ENCODE data around the gene NAV1. TPM values are rescaled to one million over a fixed set of nuclear protein-coding genes. Genes with fewer than 3 reads are reported as not detected.

Gene NAV1
- total RNA-seq, 1 donor from 2014 or later: 19.4 TPM

DNA sequence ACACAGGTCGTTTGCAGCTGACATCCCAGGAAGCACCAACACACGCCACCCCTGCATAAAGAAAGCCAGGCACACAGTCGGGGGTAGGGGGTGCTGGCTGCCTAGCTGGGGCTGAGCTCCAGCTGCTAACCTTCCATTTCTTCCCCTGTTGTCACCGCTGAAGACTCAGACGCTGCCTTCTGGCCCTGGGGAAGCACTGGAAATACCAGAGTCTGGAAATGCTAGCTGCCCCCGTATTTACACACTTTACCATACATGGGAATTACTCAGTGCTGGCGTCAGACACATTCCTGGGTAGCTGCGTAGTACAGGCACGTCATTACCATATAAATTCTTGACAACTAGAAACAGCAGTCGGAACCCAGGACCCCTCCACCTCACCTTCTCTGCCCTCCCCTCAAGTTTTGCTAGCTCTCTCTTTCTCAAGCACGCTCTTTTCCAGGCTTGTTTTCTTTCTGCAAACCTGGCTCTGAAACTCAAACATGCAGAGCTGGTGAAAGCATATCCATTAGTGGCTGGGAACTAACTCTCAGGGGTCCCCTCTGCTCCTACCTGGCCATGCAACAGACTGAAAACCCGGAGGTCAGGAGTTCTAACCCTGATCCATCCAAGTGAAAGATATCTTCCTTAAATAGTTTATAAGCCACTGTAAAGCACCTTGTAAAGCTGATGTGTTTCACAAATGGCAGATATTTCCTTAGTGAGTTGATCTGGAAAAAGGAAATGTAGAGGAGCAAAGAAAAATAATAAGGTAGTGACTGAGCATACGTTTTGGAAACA is 35.3 kb upstream of the NAV1 start:
- DNase-seq: peak; percentile 72

DNA sequence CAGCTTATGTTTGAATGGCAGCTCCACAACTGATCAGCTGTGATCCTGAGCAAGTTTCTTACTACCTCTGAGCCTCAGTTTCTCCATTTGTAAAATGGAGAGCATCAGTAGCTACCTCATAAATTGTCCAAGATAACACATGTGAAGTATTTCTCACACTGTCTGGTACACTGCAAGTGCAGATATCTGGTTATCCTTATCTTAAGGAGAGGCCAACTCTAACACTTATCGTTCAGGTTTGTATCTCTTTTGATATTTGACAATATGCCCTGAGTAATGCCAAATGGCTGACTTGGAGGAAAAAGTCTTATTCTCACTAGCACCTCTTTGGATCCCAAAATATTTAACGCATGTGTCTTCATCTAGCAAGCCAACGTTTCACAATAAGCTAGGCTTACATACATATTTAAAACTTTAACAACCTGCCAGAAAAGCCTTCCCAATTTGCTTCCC is 34.7 kb upstream of the NAV1 start:
- DNase-seq: no peak

DNA sequence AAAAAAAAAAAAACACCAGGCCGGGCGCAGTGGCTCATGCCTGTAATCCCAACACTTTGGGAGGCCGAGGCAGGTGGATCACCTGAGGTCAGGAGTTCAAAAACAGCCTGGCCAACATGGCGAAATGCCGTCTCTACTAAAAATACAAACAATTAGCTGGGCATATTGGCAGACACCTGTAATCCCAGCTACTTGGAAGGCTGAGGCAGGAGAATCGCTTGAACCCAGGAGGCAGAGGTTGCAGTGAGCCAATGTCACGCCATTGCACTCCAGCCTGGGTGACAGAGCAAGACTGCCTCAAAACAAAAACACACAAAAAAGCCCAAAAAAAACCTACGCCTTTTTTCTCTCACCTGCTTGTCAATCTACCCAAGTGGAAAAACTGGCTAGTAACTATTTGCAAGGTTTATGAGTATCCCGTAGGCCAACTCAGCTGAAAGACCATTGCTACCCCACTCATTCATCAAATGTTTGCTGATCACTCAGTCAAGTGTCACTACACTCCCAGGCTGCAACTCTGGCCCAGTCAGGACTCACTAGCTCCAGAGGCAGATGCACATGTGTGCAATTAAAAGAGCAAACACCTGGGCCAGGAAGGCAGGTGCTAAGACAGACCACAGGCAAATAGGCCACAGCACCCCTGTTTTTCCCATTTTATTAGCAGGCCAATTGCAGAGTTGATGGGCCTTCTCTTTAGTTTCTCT is 34.0 kb upstream of the NAV1 start:
- DNase-seq: no peak

GRCh38 chr1:201505503-201505890 is 33.4 kb upstream of the NAV1 start:
- DNase-seq: no peak

- DNase-seq: no peak
Measured at GRCh38 chr1:201506092-201506491, 32.8 kb upstream of the NAV1 start.

GRCh38 chr1:201506557-201507359 is 32.2 kb upstream of the NAV1 start, which contains the start of gene CSRP1:
TSS of gene CSRP1 (minus strand) at chr1:201507123. CDS start at chr1:201496303, 10,820 bp downstream.
- DNase-seq: peak; percentile 73

DNA sequence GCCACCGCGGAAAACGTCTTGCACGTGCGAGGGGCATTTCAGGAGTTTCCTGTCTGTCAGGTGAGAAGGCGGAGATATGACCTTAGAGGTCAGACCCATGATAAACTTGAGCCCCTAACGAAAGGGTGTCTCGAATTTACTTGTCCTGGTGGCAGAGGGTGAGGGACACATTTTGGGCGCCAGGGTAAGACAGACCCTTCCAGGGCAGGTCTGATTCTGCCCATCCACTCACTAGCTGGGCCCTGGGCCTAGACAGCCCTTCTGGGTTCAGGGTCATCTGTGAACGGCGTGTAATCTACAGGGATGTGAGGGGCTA is 31.6 kb upstream of the NAV1 start:
- DNase-seq: no peak

DNA sequence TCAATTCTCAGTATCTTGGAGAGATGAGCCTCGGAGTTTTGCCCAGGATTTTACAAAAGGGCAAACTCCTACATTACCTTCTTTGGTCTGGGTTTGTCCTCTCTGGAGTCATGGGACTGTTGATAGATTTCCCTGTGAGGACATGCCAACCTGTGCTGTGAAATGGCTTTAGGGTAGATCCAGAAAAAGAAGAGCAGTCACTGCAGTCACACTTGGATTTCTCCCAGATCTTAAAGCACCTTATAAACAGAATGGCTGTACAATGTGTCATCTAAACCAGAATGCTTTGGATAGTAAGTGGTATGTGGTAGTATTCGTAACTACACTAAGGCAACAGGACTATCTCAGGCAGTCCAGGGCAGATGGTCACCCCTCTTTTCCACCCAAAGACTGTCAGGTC is 30.1 kb upstream of the NAV1 start:
- DNase-seq: no peak

- DNase-seq: no peak
Measured at GRCh38 chr1:201509601-201510374, 29.1 kb upstream of the NAV1 start.

DNA sequence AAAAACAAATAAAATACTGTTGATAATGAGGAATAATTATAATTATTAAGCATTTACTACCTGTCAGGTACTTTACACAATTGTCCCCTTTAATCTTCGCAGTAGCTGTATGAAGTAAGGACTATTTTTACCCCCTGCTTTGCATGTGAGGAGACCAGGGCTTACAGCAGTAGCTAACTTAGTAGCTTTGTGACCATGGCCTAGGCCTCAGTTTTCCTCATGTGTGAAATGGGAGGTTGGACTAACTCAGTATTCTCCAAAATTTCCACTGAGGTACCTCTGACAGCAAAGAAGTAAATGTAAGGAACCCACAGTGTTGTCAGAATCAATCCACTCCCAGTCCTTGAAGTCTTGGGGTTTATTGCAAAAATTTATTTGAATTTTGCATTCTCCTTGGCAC is 28.2 kb upstream of the NAV1 start:
- DNase-seq: no peak

GRCh38 chr1:201511396-201511940 is 27.5 kb upstream of the NAV1 start:
- no peak for DNase-seq

DNA sequence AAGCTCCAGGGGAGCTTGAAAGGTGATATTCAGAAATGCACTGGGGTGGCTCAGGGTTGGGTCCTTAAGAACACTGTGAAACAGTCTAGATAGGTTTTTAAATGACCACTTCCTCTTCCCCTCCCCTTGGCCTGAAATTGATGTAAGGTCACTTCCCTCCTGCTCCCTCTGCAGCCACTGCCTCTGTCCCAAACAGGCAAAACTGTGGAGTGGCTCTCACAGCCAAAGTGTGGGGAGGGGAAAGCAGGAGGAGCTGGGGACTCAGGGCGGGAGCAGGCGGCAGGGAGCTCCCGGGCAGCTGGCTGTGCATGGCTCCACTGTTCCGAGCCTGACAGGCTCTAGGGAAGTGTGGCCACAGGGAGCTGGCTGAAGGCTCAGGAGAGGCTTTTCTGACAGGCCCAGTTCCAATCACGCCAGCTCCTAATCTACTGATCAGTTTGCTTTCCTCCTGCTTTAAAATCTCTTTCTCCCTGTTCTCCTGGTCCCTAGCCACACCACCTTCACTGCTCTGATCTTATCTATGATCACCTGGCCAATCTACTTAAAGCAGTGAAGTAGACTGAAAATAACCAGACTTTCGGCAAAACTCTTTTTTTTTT is 26.9 kb upstream of the NAV1 start:
- DNase-seq: no peak

- no peak for DNase-seq
Measured at GRCh38 chr1:201513498-201514243, 25.3 kb upstream of the NAV1 start.

DNA sequence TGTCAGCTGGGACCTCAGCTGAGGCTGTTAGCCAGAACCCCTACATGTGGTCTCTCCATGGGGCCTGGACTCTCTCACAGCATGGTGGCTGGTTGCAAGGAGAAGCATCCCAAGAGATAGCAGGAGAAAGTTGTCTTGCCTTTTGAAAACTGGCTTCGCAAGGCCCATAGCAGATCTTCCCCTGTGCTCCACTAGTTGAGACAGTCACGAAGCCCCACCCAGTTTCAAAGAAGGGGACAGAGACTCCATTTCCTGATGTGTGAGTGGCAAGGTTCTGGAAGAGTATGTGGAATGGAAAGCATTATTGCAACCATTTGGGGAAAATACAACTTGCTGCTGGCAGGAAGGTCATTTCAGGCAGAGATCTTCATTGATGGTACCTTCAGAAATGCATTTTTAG is 24.5 kb upstream of the NAV1 start:
- no peak for DNase-seq

DNA sequence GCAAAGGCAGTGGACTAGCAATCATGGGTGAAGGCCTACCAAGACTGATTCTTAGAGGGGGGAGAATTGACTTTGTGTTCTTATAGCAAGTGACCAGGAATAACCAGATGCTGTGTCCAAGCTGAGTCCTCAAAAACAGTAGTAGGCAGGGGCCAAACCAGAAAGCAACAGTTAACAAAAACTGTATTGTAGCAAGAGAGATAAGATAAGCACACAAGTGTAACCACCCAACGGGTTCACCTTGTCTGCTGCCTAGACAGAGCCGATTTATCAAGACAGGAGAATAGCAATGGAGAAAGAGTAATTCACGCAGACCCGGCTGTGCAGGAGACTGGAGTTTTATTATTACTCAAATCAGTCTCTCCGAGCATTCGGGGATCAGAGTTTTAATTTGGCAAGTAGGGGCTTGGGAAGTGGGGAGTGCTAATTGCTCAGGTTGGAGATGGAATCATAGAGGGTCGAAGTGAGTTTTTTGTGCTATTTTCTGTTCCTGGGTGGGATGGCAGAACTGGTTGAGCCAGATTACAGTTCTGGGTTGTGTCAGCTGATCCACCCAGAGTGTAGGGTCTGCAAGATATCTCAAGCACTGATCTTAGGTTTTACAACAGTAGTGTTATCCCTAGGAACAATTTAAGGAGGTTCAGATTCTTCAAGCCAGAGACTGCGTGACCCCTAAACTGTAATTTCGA is 23.7 kb upstream of the NAV1 start:
- DNase-seq: no peak

DNA sequence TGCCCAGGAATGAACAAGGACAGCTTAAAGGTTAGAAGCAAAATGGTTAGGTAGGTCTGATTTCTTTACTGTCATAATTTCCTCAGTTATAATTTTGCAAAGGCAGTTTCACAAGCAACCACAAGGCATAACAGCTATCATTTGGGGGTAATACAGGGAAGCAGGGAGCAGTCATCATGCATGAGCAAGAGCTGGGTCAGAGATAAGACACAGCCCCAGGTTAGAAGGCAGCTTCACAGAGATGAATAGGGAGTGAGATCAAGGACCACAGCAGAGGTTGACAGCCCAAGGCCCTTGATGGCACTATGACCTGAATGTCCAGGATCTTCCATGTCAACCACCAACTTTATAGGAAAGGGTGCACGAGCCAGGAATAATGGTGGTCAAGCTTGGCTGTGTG is 23.0 kb upstream of the NAV1 start:
- no peak for DNase-seq

DNA sequence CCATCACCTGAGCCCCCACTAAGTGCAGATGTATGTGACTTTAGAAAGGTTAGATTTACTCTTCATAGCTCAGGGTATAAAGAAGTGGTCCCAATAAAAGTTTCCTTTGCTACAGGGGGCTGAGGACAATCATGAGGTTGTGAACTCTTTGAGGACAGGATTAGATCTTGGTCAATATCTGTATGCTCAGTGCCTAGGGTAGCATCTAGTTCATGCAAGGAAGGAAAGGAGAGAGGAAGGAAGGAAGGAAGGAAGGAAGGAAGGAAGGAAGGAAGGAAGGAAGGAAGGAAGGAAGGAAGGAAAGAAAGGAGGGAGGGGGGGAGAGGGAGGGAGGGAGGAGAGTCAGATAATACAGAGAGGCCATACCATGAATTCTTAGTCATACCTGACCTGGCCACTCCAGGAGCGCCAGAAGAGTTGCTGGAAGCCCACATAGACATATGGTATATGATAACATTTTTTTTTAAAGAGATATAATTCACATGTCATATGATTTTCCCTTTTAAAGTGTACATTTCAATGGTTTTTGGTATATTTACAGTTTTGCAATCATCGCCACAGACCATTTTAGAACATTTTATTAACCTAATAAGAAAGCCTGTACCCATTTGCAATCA is 22.3 kb upstream of the NAV1 start:
- DNase-seq: no peak

DNA sequence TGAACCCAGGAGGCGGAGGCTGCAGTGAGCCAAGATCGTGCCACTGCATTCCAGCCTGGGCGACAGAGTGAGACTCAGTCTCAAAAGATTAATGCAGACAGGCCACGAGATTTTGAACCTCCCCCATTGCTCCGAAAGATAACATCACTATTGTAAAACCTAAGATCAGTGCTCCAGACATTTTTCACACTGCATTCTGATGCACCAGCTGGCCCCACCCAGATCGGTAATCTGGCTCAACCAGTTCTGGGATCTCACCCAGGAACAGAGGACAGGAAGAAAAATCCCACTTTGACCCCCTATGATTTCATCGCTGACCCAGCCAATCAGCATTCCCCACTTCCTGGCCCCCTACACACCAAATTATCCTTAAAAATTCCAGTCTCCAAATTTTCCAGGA is 21.3 kb upstream of the NAV1 start:
- DNase-seq: no peak

DNA sequence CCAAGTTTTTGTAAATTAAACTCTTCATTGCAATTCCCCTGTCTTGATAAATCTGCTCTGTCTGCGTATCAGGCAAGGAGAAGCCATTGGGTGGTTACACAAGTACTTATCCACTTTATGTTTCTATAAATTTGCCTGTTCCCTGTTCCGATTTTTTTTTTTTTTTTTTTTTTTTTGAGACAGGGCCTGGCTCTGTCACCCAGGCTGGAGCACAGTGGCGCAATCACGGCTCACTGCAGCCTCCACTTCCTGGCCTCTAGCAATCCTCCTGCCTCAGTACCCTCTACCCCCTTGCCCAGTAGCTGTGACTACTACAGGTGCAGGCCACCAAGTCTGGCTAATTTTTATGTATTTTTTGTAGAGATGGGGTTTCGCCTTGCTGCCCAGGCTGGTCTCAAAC is 20.9 kb upstream of the NAV1 start:
- no peak for DNase-seq
